ENCODE results near the gene NOC2L. TPM values are rescaled to one million over a fixed set of nuclear protein-coding genes. Genes with fewer than 3 reads are reported as not detected.

Gene NOC2L
- total RNA-seq = 73.9 and 132 TPM in 2 replicates

GRCh38 chr1:958823-959730 lies at the start of gene NOC2L:
NOC2L (minus strand) TSS chr1:959256; CDS start chr1:959240, 16 bp downstream.
- no peak for TF ChIP-seq CTCF (conservative IDR thresholded peaks at IDR 0.05; ENCODE audit: low read depth, low read length)
- peak within 1 kb of the TSS; percentile 99 for H3K4me3 ChIP-seq (ENCODE audit: low read depth, low read length)
- no peak for DNase-seq (ENCODE audit: low read depth)

GRCh38 chr1:1006305-1007159 lies 47.5 kb upstream of the NOC2L start:
- no peak for TF ChIP-seq CTCF (conservative IDR thresholded peaks at IDR 0.05; ENCODE audit: low read depth, low read length)
- no peak for DNase-seq (ENCODE audit: low read depth)
- no peak overlapping the region for H3K4me3 ChIP-seq (ENCODE audit: low read depth, low read length)

GRCh38 chr1:1005774-1006304 lies 46.8 kb upstream of the NOC2L start:
- TF ChIP-seq CTCF (conservative IDR thresholded peaks at IDR 0.05; ENCODE audit: low read depth, low read length) = no peak
- no peak overlapping the region for H3K4me3 ChIP-seq (ENCODE audit: low read depth, low read length)
- no peak for DNase-seq (ENCODE audit: low read depth)

GRCh38 chr1:1004780-1005697 lies 46.0 kb upstream of the NOC2L start:
- no peak for DNase-seq (ENCODE audit: low read depth)
- TF ChIP-seq CTCF (conservative IDR thresholded peaks at IDR 0.05; ENCODE audit: low read depth, low read length) = no peak
- no peak overlapping the region for H3K4me3 ChIP-seq (ENCODE audit: low read depth, low read length)

- no peak for DNase-seq (ENCODE audit: low read depth)
- no peak overlapping the region for H3K4me3 ChIP-seq (ENCODE audit: low read depth, low read length)
- TF ChIP-seq CTCF (conservative IDR thresholded peaks at IDR 0.05; ENCODE audit: low read depth, low read length) = no peak
Measured at GRCh38 chr1:1004420-1004779, 45.3 kb upstream of the NOC2L start.

Data from epithelial cell of proximal tubule (primary cell).